Hepatocyte (in vitro differentiated cells): ENCODE results near the gene SPTSSA.

Experiments used
- EZH2 ChIP-seq: fragments of 200-600 bp; sonication (generic); IDR thresholded peaks from 2 replicates; pipeline ENCODE4 v1.6.1; 2016; ENCODE audit warnings: antibody characterized with exemption, mild to moderate bottlenecking, borderline replicate concordance
- TF ChIP-seq, protein P1 (sequence below): fragments of 200-600 bp; sonication (generic); IDR thresholded peaks from 2 replicates; pipeline ENCODE4 v1.5.1; 2016; ENCODE audit warnings: antibody characterized with exemption, mild to moderate bottlenecking; ENCODE audit not compliant: poor library complexity

DNA sequence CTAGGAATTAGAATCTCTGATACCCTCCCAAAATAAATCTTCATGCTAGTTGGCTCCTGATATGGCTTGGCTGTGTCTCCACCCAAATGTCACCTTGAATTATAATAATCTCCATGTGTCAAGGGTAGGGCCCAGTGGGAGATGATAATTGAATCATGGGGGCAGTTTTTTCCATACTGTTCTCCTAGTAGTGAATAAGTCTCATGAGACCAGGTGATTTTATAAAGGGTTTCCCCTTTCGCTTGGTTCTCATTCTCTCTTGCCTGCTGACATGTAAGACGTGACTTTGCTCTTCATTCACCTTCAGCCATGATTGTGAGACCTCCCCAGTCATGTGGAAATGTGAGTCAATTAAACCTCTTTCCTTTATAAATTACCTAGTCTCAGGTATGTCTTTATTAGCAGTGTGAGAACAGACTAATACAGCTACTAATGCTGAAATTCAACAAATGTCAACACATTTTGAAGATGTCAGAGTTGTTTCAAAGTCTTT lies 12.2 kb upstream of the SPTSSA start:
- TF ChIP-seq, protein P1, sequence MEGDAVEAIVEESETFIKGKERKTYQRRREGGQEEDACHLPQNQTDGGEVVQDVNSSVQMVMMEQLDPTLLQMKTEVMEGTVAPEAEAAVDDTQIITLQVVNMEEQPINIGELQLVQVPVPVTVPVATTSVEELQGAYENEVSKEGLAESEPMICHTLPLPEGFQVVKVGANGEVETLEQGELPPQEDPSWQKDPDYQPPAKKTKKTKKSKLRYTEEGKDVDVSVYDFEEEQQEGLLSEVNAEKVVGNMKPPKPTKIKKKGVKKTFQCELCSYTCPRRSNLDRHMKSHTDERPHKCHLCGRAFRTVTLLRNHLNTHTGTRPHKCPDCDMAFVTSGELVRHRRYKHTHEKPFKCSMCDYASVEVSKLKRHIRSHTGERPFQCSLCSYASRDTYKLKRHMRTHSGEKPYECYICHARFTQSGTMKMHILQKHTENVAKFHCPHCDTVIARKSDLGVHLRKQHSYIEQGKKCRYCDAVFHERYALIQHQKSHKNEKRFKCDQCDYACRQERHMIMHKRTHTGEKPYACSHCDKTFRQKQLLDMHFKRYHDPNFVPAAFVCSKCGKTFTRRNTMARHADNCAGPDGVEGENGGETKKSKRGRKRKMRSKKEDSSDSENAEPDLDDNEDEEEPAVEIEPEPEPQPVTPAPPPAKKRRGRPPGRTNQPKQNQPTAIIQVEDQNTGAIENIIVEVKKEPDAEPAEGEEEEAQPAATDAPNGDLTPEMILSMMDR: no peak
- TF ChIP-seq EZH2: no peak
